UCSD-AML1 (cell line): ENCODE measurements around the gene RICTOR.

Experiments used
- DNase-seq: peaks from one replicate; lab custom pipeline; 2025; ENCODE audit not compliant: unreplicated experiment; lab: John Stamatoyannopoulos, UW

RICTOR gene, protein sequence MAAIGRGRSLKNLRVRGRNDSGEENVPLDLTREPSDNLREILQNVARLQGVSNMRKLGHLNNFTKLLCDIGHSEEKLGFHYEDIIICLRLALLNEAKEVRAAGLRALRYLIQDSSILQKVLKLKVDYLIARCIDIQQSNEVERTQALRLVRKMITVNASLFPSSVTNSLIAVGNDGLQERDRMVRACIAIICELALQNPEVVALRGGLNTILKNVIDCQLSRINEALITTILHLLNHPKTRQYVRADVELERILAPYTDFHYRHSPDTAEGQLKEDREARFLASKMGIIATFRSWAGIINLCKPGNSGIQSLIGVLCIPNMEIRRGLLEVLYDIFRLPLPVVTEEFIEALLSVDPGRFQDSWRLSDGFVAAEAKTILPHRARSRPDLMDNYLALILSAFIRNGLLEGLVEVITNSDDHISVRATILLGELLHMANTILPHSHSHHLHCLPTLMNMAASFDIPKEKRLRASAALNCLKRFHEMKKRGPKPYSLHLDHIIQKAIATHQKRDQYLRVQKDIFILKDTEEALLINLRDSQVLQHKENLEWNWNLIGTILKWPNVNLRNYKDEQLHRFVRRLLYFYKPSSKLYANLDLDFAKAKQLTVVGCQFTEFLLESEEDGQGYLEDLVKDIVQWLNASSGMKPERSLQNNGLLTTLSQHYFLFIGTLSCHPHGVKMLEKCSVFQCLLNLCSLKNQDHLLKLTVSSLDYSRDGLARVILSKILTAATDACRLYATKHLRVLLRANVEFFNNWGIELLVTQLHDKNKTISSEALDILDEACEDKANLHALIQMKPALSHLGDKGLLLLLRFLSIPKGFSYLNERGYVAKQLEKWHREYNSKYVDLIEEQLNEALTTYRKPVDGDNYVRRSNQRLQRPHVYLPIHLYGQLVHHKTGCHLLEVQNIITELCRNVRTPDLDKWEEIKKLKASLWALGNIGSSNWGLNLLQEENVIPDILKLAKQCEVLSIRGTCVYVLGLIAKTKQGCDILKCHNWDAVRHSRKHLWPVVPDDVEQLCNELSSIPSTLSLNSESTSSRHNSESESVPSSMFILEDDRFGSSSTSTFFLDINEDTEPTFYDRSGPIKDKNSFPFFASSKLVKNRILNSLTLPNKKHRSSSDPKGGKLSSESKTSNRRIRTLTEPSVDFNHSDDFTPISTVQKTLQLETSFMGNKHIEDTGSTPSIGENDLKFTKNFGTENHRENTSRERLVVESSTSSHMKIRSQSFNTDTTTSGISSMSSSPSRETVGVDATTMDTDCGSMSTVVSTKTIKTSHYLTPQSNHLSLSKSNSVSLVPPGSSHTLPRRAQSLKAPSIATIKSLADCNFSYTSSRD (N-terminal part only)

DNA sequence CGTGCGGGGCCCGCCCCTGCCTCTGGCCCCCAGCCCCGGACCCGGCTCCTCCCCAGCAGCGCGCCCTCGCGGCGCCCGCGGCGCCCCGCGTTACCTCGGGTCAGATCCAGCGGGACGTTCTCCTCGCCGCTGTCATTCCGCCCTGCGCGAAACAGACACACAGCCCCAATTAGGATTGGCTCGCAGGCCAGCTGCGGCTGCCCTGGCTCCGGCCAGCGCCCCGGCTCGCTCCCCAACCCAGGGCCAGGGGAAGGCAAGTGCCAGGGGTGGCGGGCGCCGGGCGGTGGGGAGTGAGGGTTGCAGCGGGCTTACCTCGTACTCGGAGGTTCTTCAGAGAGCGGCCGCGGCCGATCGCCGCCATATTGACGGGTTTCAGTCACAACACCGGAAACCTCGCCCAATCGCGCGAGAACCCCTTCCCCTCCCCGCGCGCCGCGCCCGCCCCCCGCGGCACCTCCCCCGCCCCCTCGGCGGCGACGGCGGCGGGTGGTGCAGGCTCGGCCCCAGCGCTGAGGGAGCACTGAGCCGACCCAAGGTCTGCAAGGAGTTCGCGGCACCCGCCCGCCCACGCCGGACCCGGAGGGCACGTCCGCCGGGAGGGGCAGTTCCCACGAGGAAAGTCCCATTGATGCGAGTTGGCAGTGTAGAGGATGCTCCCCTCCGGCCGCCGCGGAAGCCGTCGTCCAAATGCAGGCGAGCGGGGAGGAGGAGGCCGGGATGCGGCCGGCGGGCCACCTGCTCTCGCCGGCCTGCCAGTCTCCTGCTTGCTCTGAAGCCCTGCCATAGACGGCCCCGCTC is at the start of gene RICTOR:
RICTOR (minus strand) TSS at position 383 of the 798 bp plus-strand sequence; CDS start at position 361, 22 bp downstream.
- DNase-seq = peak; percentile 92

- no peak for DNase-seq
Observed at GRCh38 chr5:39121922-39122321, 47.7 kb upstream of the RICTOR start.

DNA sequence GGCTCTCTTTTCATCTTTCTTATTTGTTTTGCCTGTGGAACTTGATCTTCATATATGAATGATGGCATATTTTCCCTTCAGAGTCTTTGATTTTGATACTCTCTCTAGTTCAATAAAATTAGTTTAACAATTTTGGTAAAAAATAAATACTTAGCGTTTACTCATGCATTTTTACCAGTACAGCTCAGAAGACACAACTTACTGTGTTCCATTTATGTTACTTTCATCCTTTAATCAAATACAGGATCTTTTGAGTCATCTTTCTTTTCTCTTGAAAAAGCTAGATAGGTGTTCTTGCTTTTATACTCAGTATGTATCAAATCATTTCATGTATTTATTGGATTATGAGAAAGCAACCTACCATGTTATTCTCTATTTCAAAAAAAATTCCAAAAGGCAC is 47.1 kb upstream of the RICTOR start:
- DNase-seq = no peak

- DNase-seq = no peak
Observed at GRCh38 chr5:39120052-39120420, 45.8 kb upstream of the RICTOR start.

DNA sequence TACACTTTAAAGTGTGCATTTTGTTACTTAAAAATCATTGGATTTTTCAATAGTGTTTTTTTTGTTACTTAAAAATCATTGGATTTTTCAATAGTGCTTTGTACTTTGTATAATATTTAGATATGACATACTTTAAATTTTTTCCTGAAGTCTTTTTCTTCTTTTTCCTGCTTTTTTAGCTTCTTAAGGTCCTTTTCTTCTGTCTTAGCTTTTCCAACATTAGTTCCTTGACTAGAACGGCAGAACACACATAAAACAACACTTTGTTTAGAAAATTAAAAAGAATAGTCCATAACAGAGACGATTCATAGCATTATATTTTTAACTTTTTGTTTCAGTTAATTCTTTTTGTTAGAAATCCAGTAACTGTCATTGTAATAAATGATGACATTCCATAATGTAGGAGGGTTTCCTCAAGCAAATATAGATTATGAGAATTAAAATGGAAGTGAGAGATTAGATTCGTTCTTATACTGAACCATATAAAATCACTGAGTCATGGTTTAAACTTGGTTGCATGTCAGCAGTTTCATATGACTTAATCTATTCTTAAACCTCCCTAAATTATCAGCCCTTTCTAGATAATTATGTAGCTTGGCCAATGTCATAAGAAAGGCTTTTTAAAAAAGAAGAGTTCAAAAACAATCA is 45.3 kb upstream of the RICTOR start:
- no peak for DNase-seq

DNA sequence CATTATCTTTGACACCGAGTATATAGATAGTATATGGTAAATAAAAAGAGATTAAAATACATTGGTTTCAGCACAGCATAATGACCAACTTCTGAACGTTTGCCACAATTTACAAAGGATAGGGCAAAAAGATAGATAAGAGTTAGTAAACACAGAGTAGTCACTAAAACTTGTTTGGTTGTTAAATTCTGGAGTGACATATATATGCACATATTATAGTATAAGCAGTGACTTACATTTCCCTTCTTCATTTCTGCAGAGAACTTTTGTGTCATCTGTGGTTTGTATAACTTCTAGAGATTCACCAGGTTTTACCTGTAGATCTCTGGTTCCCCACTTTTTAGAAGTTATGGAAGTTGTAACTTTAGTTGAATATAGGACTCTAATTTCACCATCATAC is 44.4 kb upstream of the RICTOR start:
- DNase-seq = no peak

- DNase-seq = no peak
Observed at GRCh38 chr5:39117401-39117800, 43.2 kb upstream of the RICTOR start.

DNA sequence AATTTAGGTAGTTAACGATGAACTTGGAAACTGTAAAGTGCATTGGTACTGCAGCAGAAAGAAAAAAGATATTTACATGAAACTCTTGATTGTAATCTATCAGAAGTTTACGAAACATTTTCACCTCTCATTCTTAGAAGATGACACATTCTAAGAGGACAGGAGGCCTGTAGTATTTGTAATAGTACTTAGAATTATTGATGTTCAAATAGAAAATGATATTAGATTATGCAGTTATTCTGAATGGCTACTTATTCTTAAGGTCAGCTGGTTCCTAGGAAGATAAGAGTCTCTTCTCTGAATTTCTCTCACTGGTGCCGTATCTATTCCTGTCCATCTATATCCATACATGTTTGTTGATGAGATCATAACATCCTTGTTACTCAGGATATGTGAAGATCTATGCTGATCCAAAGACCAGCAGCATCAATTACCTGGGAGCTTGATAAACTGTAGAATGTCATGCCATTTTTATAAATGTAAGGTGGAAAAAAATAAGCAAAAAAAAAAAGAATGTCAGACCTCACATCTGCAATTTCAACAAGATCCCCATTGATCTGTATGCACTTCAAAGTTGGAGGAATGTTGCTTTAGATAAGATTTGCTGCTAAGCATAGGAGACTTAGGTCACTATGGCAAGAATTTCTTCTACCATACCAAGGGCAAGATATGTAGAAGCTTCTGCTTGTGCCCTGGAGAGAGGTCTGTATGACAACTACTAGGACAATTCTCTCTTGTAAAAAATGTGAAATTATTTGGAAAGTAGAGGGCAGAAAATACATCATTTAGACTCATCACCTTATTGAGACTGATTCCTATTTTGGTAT is 42.4 kb upstream of the RICTOR start:
- DNase-seq = no peak

- no peak for DNase-seq
Observed at GRCh38 chr5:39115644-39116343, 41.6 kb upstream of the RICTOR start.

DNA sequence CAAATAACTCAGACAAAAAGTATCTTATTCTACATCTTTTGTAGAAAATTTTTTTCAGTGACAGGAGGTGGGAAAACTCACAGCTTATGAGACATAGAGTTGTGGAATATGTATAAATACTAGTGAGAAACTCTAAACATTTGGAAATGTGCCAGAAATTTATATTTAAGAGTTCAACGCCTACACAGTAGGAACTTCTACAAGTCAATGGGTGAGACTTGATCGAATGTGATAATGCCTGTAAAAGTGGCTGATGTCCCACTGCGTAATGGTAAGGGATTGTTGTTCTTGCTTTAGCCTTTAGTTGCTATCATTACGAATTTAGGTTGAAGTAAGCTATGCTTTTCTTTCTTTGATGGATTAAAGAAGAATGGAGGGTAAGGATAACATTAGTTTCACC is 40.0 kb upstream of the RICTOR start:
- no peak for DNase-seq

DNA sequence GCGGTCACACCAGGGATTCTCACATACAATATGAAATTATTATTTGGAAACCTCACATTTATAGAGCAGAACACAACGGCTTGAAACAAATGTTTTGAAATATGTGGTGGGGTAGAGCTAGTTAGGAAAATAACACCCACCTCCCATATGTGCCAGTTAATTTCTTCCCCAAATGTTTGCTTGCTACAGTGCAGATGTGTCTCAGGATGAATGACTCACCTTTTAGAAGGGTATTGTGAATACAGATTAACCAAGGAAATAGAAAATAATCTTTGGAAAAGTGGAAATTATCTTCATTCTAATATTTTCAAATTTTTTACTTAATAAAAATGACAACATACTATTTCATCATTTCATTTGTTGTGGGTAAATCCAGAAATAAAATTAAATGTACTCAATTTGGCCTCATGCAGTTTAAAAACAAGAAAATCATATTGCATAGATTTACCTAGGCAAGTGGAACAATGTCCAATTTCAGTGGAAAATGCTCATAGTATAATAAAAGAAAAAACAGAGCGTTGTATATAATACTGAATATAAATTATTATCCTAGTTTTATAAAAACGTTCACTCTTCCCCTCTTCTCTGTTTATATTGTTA is 39.3 kb upstream of the RICTOR start:
- DNase-seq = no peak

GRCh38 chr5:39109606-39110005 is 35.4 kb upstream of the RICTOR start:
- DNase-seq = no peak

- no peak for DNase-seq
Observed at GRCh38 chr5:39108987-39109386, 34.8 kb upstream of the RICTOR start.

DNA sequence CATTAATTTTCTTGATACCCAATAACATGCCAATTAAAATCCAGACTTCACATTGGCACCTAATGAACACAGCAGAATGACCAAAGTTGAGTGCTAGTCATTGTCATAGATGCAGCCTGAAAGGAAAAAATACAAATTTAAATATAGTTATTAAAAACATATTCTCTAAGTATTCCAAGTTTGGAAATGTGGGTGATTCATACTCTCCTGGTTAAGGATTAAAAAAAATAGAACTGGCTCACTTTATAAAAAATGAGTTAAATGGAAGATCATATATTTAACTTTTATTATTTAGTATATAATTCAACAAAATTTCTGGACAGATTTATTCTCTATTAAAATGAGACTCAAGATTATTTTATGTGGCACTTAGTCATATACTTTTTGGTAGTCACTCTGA is 33.2 kb upstream of the RICTOR start:
- no peak for DNase-seq

- DNase-seq = no peak
Observed at GRCh38 chr5:39106322-39106721, 32.1 kb upstream of the RICTOR start.

DNA sequence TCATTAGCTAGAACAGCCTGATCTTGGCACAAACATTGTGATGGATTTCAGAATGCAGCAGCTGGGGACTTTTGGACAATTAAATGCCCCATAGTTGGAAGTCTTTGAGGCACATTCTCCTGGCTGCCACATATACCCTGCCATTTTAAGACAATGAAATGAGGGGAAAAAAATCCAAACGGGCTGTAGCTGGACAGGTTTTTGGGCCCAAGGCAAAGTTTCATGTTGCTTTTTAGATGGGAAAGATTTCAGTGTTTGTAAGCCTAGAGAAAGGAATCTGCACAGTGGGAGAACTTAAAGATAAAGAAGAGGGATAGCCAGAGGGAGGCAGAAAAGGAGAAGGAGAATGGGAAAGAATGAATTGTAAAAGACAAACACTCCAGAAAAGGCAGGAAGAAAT is 30.0 kb upstream of the RICTOR start:
- DNase-seq = no peak

GRCh38 chr5:39102684-39103155 is 28.5 kb upstream of the RICTOR start:
- no peak for DNase-seq

DNA sequence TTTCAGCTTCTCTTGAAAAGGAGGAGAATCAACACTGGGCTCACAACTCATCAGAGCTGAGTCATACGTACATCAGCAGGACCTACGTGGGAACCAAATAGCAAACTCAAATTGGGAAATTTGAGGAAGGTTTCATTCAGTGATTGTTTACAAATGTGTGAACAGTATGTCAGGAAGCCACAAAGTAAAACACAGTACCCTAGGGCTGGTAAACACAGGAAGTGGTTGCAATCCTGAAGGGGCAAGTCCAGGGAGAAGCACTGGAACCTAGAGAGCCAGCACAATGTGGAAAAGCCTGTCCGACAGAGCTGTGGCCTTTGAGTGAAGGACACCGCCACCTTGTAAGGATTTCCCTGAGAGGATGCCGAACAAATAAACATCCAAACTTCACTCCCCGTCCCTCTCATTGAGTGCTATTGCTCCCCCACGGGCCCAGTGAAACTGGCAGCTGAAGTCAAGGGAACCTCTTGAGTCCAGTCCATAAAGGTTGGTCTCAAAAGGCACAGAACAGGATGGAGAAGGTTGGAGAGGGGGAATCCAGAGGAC is 26.7 kb upstream of the RICTOR start:
- DNase-seq = peak; percentile 21
